EH (cell line): ENCODE results near the gene DNAJC11.
"Not testable (repeated sequence)": the region's sequence is repeated elsewhere in the genome, so short reads cannot be mapped to it uniquely, and the experiment has no call there.

Experiments
- DNase-seq: peaks from one replicate; pipeline ENCODE4 v3.0.0-alpha.2; 2015; ENCODE audit warnings: low read depth

DNAJC11 gene

GRCh38 chr1:6699915-6700314, 1.7 kb downstream of the DNAJC11 start:
- not testable (repeated sequence) for DNase-seq

DNA sequence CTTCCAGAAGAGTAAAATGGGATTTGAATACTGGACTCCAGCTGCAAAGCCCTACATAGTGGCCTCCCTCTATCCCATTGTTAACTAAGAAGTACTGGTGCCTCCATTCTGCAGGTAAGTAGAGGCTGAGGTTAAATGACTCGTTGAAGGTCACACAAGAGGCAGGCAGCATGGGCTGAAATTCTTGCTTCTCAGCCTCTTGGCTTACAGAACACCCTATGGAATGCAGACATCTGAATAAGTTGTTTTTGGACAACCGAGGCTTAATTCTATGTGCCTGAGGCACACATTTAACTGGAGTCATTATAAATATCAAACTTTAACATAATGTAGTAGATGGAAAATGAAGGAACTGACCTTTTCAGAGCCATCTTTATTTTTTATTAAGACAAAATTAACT, 5.7 kb downstream of the DNAJC11 start:
- DNase-seq = peak; percentile 12

GRCh38 chr1:6694121-6694713, 7.4 kb downstream of the DNAJC11 start:
- no peak for DNase-seq

DNA sequence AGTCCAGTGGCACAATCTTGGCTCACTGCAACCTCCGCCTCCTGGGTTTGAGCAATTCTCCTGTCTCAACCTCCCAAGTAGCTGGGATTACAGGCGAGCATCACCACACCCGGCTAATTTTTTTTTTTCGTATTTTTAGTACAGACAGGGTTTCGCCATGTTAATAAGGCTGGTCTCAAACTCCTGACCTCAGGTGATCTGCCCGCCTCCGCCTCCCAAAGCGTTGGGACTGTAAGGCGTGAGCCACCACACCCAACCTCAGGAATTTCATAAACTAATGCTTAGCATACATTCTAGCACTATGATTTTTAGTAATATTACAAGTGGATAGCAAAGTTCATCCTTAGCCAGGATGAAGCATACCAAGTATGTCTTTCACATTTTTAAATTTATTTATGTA, 8.7 kb downstream of the DNAJC11 start:
- no peak for DNase-seq

DNA sequence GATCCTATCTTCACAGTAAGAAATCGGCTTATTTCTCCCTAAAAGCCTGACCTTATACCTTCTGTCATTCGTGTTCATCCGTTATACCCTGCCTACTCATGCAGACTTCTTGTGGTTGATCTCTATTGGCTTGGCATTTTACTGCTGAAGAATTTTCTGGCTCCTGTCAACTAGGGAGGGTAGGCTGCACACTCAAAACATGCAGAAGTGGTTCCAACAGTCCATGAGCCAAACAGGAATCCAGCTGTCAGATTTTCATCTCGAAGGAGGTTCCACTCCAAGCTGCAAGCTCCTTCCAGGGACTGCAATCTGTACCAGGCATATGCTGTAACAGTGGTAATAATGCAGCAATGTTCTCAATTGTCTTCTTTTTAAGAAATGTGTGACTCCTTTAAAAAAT, 10.1 kb downstream of the DNAJC11 start:
- no peak for DNase-seq

DNA sequence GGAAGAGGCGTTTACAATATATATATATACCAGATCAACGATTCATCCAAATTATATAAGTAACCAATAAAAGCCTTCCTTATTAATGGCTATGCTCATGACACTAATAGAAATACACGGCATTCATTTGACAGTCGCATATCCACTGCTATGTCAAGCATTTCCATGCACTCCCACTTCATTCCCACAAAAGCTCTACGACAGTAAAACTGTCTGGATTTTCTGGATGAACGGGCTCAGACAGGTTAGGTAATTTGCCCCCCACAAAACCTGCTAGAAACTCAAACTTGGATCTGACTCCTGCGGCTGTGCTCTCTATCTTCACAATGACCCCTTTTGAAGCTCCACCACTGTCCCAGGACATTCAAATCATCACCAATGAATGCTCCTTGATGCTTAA, 11.4 kb downstream of the DNAJC11 start:
- no peak for DNase-seq

DNA sequence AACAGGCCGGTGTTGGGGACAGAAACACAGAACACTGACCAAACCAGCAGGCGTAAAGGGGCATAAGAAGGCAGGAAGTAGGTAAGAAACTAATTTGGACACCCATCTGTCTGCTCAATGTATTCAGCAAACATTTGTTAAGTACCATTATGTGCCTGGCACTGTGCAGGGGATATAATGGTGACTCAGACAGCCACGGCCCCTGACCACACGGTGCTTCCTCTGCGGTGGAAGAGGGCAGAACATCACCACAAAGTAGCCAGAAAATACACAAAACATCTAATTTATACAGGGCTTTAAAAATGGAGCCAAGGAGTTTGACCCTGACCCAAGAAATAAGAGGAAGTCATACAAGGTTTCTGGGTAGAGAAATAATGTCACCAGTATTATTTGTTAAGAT, 12.9 kb downstream of the DNAJC11 start:
- DNase-seq = no peak

- DNase-seq = no peak
Measured at GRCh38 chr1:6688001-6688400, 13.6 kb downstream of the DNAJC11 start.

- peak; percentile 66 for DNase-seq
Measured at GRCh38 chr1:6686294-6686693, 15.3 kb downstream of the DNAJC11 start.

DNA sequence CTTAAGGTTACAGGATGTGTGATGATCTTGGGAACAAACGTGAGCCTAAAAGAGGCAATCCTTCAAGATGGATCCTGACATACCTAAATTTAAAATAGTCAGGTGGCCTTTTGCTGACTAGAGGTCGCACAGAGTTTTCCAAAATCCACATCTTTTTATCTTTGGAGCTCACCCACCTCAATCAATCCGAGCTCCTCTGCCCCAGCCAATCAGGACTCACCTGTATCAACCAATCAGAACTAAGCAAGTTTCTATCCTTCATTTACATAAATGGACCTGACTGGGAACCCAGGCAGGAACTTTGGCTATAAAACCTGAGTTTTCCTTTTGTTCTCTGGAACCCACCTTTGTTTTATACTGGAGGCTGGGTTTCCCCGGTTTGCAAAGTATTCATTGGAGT, 16.2 kb downstream of the DNAJC11 start:
- DNase-seq = no peak

- no peak for DNase-seq
Measured at GRCh38 chr1:6683434-6683833, 18.2 kb downstream of the DNAJC11 start.

DNA sequence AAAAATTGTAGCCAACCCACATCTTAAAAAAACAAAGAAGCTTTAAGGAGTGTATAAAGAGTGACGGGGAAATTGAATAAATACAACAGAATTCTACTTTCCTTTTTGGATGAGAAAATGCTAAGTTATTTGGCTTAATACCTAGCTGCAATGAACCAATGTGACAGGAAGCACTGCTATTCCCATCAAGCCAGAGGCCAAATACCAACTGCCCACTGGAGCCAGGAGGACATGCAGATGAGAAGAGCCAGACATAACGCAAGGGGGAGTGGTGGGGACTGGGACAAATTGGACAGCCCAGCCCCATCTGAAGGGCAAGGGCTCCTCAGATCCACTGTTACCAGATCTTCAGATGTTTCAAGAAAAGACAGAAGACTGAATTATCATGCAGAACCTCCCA, 25.7 kb downstream of the DNAJC11 start:
- no peak for DNase-seq

GRCh38 chr1:6674771-6675170, 26.8 kb downstream of the DNAJC11 start:
- DNase-seq = no peak

DNA sequence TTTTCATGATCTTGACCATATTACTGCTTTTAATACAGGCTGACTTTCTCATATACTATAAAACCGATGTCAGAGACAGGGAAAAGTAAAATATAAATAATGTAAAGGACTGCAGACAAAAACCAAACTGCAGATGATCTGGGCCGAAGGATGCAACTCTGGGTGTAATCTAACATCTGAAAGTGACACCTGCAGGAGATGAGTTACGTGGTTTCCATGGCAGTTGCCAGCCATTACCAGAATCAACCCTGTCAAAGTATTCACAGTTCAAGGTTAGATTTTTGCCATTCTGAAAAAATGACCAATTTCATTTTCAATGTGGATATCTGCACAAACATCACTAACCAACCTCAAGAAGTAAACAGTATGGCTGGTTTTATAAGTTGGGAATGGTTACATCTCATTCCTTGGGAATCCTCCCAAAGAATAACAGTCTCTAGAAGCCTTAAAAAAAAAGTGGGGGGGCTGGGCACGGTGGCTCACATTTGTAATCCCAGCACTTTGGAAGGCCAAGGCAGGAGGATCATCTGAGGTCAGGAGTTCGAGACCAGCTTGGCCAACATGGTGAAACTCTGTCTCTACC, 27.7 kb downstream of the DNAJC11 start:
- DNase-seq = peak; percentile 11

DNA sequence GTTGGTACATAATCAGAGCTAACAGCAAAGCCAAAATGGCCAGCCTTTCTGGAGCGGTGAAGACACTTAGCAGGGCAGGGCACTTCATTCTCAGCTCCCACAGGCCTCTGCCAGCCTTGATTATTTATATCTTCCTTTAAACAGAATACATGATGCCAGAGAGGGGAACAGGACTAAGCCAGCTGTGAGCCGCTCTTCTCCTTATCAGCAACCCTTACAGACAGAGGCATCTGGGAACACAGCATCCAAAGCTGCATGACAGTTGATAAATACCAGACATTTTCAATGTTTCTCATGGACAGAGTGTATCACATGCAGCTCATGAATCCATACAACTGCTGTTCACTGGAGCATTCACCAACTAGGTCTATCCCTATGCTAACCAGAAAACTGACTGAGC, 29.1 kb downstream of the DNAJC11 start:
- no peak for DNase-seq

GRCh38 chr1:6668503-6668902, 33.1 kb downstream of the DNAJC11 start:
- DNase-seq = no peak

- no peak for DNase-seq
Measured at GRCh38 chr1:6667139-6667538, 34.5 kb downstream of the DNAJC11 start.

GRCh38 chr1:6666696-6667095, 34.9 kb downstream of the DNAJC11 start:
- no peak for DNase-seq

DNA sequence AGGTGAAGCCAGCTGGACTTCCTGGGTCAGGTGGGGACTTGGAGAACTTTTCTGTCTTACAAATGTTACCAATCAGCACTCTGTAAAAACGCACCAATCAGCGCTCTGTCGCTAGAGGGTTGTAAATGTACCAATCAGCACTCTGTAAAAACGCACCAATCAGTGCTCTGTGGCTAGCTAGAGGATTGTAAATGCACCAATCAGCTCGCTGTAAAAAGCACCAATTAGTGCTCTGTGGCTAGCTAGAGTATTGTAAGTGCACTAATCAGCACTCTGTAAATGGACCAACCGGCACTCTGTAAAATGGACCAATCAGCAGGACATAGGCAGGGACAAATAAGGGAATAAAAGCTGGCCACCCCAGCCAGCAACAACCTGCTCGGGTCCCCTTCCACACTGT, 39.1 kb downstream of the DNAJC11 start:
- DNase-seq = not testable (repeated sequence)

DNA sequence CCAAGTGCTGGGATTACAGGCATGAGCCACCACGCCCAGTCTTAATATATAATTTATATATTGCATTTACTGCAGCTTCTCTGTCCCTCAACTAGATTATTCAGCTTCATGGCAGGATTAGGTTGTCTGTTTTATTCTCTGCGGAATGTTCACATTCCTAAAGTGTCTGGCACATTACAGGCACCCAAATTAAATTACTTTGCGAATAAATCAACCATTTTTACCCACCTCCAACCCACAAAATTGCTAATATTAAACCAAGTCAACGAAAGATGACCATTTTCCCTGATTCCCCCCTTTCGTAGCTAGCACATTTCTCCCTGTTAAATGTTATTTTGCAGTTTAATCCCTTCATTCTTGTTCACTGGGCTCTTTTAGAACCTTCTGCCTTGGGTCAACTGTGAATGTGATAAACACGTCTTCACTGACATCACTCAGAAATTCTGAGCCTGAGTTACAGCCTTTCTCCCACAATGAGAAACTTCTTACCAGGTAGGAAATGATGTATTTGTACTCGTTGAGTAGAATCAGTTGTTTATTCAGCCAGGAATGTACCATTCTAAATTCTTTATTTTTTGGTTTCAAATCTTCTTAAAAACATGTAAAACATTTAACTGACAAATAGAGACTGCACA, 41.1 kb downstream of the DNAJC11 start:
- no peak for DNase-seq

- DNase-seq = no peak
Measured at GRCh38 chr1:6658359-6659060, 43.1 kb downstream of the DNAJC11 start.

GRCh38 chr1:6657138-6657537, 44.5 kb downstream of the DNAJC11 start:
- no peak for DNase-seq
